GM08714 (cell line): ENCODE measurements around the gene PPIA.
A peak's percentile ranks its signal among the peaks of the same experiment; 100 is the strongest.
"Not testable (repeated sequence)": the region's sequence is repeated elsewhere in the genome, so short reads cannot be mapped to it uniquely, and the experiment has no call there.

ENCODE experiments used
- H3K4me3 ChIP-seq: fragments of 200-500 bp; sonication (Bioruptor generic); 2 replicates; pipeline ENCODE4 v1.5.1; 2014; ENCODE audit warnings: mild to moderate bottlenecking, low read length, inconsistent platforms
- ZNF274 ChIP-seq: IDR thresholded peaks from 2 replicates; pipeline ENCODE4 v1.6.1; 2012; ENCODE audit warnings: mild to moderate bottlenecking, low read depth, low read length

Gene PPIA

DNA sequence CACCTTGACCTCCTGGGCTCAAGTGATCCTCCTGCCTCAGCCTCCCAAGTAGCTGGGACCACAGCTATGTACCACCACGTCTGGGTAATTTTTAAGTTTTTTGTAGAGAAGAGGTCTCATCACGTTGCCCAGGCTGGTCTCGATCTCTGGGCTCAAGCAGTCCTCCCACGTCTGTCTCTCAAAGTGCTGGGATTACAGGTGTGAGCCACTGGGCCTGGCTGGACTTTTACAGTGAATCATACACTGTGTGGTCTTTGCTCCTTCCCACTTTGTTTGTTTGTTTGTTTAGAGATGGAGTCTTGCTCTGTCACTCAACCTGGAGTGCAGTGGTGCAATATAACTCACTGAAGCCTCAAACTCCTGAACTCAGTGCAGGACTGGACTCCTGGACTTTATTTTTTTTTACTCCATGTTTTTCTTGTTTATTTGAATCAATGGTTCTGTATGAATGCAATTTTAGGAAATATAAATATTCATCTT is 12.5 kb downstream of the PPIA start:
- H3K4me3 ChIP-seq: no peak overlapping the region
- no peak for TF ChIP-seq ZNF274

DNA sequence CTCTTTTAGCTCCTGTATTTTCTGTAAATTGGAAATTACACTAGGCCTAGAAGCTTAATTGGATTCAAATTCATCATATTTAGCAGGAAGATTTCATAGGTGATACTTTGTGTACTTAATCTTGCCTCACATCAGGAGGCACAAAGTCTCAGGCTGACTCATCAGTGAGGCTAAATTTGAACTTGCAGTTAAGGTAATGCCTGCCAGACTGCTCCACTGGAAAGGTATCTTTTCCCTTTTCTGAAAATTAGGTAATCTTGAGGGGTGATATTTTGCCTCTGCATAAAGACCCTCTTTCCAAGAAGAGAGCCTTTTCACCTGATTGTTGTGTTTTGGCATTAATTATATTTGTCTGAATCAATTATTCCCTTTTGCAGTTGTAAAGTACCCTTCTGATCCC is 14.6 kb downstream of the PPIA start:
- no peak for TF ChIP-seq ZNF274
- H3K4me3 ChIP-seq: no peak overlapping the region

DNA sequence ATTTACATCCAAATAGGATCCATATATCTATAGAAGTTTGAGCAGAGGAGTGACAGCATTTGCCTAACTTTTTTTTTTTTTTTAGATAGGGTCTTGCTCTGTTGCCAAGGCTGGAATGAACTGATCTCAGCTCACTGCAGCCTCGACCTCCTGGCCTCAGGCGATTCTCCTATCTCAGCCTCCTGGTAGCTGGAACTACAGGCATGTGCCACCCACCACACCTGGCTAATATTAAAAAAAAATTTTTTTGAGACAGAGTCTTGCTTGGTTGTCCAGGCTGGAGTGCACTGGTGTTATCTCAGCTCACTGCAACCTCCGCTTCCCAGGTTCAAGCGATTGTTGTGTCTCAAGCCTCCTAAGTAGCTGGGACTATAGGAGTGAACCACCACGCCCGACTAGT is 15.1 kb downstream of the PPIA start:
- H3K4me3 ChIP-seq: no peak overlapping the region
- TF ChIP-seq ZNF274: no peak

DNA sequence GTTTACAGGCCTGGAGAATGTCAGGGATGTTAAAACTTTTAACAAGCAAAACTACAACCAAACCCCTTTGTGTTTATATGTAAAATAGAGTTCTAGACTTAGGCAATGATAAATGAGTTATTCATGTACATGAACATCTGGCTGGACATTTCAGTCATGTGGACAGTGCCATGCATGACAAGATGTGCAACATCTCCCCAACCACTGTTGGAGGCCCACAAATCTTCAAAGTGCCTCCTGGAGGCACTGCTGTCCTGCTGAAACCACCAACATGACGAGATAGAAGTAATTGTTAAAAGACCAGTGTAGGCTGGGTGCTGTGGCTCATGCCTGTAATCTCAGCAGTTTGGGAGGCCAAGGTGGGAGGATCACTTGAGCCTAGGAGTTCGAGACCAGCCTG is 18.4 kb downstream of the PPIA start:
- TF ChIP-seq ZNF274: no peak
- H3K4me3 ChIP-seq: no peak overlapping the region

DNA sequence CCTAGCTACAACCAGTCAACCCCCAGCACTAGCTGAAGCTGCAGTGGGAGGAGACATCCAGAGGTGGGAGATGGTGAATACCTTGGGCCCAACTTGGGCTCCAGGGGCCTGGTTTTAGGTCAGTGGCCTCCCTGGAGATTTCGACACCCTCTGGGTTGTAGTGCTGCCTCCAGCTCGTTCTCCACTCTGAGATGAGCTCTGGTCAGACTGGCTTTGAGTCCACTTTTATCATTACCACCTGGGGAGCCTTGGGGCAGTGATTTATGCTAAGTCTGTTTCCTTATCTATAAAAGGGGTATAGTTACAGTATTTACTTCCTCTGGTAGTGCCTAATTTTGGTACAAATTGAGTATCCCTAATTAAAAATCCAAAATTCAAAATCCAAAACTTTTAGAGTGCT is 22.8 kb downstream of the PPIA start:
- H3K4me3 ChIP-seq: no peak overlapping the region
- no peak for TF ChIP-seq ZNF274

DNA sequence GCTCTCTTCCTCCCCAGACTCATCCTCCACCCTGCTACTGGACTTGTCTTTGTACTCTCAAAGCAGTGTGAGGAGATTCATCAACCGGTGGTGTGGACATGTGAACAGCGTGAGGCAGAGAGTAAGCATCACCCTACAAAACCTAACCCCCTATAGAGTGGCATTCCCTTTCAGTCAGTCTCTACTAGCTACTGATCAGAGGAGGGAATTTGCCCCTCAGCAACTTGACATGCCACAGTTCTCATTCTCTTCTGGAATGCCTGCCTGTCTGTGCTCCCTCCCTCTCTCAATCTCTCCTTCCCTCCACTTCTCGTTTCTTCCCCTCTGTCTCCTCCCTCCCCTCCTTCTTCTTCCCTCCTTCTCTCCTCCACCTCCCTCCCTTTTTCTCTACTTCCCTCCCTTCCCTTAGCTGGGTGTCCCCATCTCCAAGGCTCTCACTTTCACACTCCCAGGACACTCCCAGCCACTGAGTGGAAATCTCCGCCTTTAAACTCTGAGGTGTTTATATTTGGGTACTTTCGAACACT is 26.8 kb downstream of the PPIA start:
- no peak for TF ChIP-seq ZNF274
- H3K4me3 ChIP-seq: no peak overlapping the region

DNA sequence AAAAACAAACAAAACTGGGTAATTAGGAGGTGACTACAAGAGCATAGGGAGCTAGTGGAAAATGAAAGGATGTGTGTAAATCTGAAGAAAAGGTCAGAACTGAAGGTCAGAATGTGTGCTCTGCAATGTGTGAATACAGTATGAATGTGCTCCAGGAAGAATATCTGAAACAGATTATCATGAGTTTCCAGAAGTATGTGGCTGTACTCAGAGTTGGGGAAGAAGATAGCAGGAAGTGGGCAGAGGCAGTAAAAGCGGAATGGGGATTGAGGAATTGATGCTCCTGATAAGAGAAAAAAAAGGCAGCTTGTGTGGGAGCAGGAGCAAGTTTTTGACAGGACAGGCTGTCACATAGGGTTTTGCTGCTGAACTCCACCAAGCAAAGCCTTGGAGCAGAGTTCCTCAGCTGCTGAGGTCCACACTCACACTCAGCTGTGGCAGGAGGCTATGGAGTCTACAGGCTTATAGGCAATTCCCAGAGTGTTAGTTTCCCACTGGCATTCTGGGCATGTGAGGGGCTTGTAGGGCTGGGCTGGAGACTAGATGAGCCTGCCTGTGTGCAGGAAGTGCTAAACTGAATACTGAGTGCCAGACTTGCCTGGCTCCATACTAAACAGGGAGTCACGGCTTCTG is 28.5 kb downstream of the PPIA start:
- no peak for TF ChIP-seq ZNF274
- H3K4me3 ChIP-seq: no peak overlapping the region

DNA sequence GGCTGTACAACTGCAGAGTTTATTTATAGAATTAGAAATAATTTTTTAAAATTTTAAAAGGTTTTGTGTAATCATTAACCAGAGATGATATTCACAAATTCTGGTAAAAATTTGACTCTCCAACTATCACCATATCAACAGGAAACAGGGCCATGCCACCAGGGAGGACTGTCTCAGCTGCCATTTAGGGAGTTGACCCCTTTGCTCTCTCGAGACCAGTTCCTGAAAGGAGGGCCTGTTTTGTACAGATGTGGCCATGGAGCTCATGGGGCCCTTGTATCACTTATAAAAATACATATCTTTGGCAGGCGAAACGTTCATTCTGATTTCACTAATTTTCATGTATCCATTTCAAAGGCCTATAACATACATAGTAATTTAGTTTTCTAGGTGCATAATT is 31.1 kb downstream of the PPIA start:
- no peak for TF ChIP-seq ZNF274
- H3K4me3 ChIP-seq: no peak overlapping the region

DNA sequence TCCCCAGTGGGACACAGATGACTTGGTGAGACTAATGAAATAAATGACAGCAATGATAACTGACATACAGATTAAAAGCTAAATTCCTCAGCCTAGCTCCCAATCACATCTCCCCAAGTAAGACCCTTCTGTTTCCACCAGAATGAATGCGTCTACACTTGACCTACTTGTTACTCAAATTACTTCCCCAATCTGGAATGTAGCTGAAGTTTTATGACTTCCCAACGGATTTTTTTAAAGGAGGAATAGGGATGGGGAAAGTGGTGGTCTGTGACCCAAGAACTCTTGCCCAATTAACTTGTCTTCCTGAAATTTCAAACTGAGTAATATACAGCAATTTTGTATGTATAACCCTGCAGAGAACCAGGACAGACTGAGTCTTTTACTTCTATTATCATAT is 42.3 kb downstream of the PPIA start:
- H3K4me3 ChIP-seq: no peak overlapping the region
- no peak for TF ChIP-seq ZNF274

DNA sequence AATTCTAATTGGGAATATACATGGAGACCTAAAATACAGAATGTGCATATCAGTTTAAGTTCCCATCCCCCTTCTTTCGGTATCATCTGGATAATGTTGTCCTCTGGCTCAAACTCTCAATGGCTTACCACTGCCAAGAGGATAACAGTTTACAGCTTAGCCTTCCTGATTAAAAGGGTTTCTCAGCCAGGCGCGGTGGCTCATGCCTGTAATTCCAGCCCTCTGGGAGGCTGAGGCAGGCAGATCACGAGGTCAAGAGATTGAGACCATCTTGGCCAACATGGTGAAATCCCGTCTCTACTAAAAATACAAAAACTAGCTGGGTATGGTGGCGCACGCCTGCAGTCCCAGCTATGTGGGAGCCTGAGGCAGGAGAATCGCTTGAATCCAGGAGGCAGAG is 46.2 kb downstream of the PPIA start:
- not testable (repeated sequence) for H3K4me3 ChIP-seq

DNA sequence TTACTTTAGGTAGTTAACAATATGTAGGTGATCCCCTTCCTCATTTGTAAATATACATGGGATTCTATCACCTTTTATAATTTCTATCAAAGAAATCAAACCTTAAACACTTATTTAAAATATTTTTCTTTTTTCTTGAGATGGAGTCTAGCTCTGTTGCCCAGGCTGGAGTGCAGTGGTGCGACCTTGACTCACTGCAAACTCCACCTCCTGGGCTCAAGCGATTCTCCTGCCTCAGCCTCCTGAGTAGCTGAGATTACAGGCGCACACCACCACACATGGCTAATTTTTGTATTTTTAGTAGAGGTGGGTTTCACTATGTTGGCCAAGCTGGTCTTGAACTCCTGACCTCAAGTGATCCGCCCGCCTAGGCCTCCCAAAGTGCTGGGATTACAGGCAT is 47.0 kb downstream of the PPIA start:
- not testable (repeated sequence) for H3K4me3 ChIP-seq

DNA sequence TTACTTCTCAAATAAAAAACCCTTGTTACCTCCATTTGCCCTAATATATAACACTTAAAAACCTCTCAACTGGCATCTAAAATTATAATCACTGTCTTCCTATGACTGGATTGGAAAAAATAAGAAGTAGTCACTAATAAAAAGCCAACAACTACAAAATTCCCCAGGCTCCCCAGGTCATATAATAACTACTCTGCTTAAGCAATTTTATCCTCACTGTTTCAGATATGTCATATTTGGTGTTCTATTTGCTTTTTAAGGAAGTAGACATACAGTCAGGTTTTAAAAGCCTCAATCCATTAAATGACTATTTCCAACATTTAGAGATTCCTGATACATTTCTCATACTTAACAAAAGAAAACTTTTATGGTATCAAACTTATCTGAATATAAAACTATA is 49.0 kb downstream of the PPIA start:
- no peak overlapping the region; the same call in 1 of the 2 replicates for H3K4me3 ChIP-seq
- no peak for TF ChIP-seq ZNF274

DNA sequence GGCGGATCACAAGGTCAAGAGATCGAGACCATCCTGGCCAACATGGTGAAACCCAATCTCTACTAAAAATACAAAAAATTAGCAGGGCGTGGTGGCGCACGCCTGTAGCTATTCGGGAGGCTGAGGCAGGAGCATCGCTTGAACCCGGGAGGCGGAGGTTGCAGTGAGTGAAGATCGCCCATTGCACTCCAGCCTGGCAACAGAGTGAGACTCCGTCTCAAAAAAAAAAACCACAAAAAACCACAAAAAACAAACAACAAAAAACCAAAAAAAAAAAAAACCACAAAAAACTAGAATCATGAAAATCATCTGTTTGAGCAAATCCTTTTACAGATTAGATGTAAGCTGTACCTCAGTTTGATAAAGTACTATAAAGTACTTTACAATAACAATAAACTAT is 49.9 kb downstream of the PPIA start:
- peak overlapping the region; percentile 97 for H3K4me3 ChIP-seq

DNA sequence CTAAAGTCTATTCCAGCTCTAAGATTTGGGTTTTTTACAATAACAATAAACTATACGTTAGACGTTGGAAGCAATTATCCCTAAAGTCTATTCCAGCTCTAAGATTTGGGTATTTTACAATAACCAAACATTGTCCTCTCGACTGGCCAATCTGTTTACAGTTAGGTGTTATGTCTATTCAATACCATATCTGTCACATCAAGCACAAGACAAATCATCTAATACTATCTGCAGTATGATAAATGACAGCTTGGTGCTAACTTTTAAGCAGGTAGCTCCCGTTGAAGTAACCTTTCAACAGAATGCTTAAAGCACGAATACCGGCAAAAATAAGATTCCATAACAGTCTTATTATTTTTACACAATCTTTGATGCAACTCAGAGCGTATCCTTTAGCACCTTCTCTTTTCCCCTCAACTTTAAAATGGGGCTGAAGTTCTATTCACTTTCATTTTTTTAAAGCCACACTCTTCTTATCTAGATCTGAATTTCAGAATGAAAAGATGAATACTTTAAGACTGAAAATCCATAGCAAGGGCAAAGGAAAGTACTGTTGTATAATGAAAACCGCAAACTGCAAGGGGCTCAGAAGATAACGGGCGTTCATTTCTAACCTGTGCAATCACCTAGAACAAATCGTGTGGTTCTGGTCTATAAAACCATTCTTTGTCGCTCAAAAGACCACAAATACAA is 50.5 kb downstream of the PPIA start:
- peak overlapping the region; percentile 97 for H3K4me3 ChIP-seq
- no peak for TF ChIP-seq ZNF274

DNA sequence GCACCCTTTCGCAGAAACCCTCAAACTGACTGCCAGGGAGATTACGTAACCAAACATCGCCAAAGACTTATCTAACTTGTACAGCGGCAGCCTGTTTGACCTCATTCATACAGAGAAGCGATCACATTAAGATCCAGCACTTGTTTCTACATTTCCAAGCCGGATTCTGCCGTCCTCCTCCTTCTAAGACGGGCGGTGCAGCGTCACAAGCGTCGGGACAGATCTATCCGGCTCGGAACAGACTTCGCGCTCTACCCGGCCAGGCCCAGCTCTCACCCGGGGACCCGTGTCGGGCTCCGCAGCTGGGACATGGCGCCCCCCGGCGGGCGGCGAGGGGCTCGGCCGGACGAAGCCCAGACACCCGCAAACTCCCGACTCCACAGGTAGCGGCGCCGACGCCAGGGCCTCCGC is 51.0 kb downstream of the PPIA start:
- peak overlapping the region; percentile 97 for H3K4me3 ChIP-seq
- TF ChIP-seq ZNF274: no peak
